Adrenal gland (tissue), 12 donors: ENCODE results near the gene RNF166. TPM values are rescaled to one million over a fixed set of nuclear protein-coding genes. Genes with fewer than 3 reads are reported as not detected.
A peak's percentile ranks its signal among the peaks of the same experiment; 100 is the strongest.

Experiments used
- DNase-seq, 7 donors: peaks; one replicate each; pipeline ENCODE4 v3.0.0-alpha.2; 2019 to 2020
- H3K27ac ChIP-seq, 5 donors: fragments of 200-600 bp; sonication (generic) in 4 of 5; 1 replicate in 3 of 5; 2 replicates in 2 of 5; pipeline versions ENCODE4 v1.5.1 to v1.8.0; 2016 to 2020; ENCODE audit warnings: mild to moderate bottlenecking in 1 of 5
- H3K27me3 ChIP-seq: fragments of 200-600 bp; 2 replicates; pipeline ENCODE4 v1.8.0; 2021
- H3K36me3 ChIP-seq, 2 donors: fragments of 200-600 bp; replicated peaks in 1 of 2; 1 replicate in 1 of 2; 2 replicates in 1 of 2; pipeline versions ENCODE4 v1.5.1 to v1.8.0; 2018 to 2022
- H3K4me1 ChIP-seq, 2 donors: fragments of 200-600 bp; replicated peaks in 1 of 2; 1 replicate in 1 of 2; 2 replicates in 1 of 2; pipeline versions ENCODE4 v1.5.1 to v1.8.0; 2018 to 2021
- H3K4me3 ChIP-seq, 4 donors: fragments of 200-600 bp; sonication (generic) in 3 of 4; one replicate each; pipeline ENCODE4 v1.5.1; 2016 to 2018
- H3K9me3 ChIP-seq, 3 donors: fragments of 200-600 bp; sonication (generic) in 1 of 3; replicated peaks in 1 of 3; 1 replicate in 2 of 3; 2 replicates in 1 of 3; pipeline versions ENCODE4 v1.5.1 to v1.8.0; 2016 to 2021
- POLR2A ChIP-seq, 2 donors: fragments of 450-650 bp; IDR thresholded peaks; one replicate each; pipeline ENCODE4 v1.6.1; 2017; ENCODE audit warnings: antibody characterized with exemption in 2 of 2, mild to moderate bottlenecking in 2 of 2, moderate library complexity in 1 of 2
- WGBS, 4 donors: extraction: QIAGEN DNeasy Blood & Tissue Kit in 2 of 4; methylation state at CpG; one replicate each; pipeline versions ENCODE4 v1.1.5 to v1.1.7; 2013 to 2017; 5-methylcytosine and 5-hydroxymethylcytosine counted together
- intact Hi-C, 2 donors: fragments of 100-400 bp; cut with DNase I; formaldehyde crosslinking; loops; one replicate each; pipeline versions ENCODE4 v1.14.1 to v1.15.0; 2022 to 2023
- polyA plus RNA-seq, 3 donors: library from polyadenylated mRNA; stranded (reverse); fragments of 200-250 nt in 2 of 3; fragments of 350-450 nt in 1 of 3; fragmentation: Illumina TruSeq in 1 of 3; extraction: RNeasy Lipid Tissue Mini Kit (QIAGEN cat#74804) in 1 of 3; gene quantifications; one replicate each; pipeline ENCODE4 v1.2.3, GENCODE V29; 2013 to 2014
- total RNA-seq, 9 donors: library from RNA; depleted of rRNA in 4 of 9; stranded (reverse); fragments of >200 nt in 4 of 9; fragments of 120-200 nt in 1 of 9; fragmentation: NEBNext Ultra II Directional in 1 of 9; extraction: Animal tissue kit (Norgen Biotek cat#: 25700) in 1 of 9; gene quantifications; one replicate each; pipeline versions ENCODE4 v1.1.0 to v1.2.4, GENCODE V29; 2013 to 2023
- TF ChIP-seq, protein P1 (sequence below), 6 experiments: fragments of 450-650 bp in 4 of 6; fragments of 200-600 bp in 2 of 6; sonication (generic) in 1 of 6; IDR thresholded peaks; 1 replicate in 5 of 6; 2 replicates in 1 of 6; pipeline versions ENCODE4 v1.5.1 to v1.8.0; 2016 to 2021; ENCODE audit warnings: antibody characterized with exemption in 6 of 6, mild to moderate bottlenecking in 2 of 6, moderate library complexity in 1 of 6
- donor health status: healthy with polysubstance abuse.
- donor health status: Bipolar disorder and iron deficiency.
- donor health status: DM: yes; HTN: yes; CAD: no.
- donor health status: DM: no; HTN: no; CAD: no.
- donor health status: DM: no; HTN: no; CAD: no.
- donor health status: DM: yes; HTN: yes; CAD: no.

Gene RNF166
- total and polyA plus RNA-seq, 12 donors: 3.0 to 86.3 (median 28.5) TPM

DNA sequence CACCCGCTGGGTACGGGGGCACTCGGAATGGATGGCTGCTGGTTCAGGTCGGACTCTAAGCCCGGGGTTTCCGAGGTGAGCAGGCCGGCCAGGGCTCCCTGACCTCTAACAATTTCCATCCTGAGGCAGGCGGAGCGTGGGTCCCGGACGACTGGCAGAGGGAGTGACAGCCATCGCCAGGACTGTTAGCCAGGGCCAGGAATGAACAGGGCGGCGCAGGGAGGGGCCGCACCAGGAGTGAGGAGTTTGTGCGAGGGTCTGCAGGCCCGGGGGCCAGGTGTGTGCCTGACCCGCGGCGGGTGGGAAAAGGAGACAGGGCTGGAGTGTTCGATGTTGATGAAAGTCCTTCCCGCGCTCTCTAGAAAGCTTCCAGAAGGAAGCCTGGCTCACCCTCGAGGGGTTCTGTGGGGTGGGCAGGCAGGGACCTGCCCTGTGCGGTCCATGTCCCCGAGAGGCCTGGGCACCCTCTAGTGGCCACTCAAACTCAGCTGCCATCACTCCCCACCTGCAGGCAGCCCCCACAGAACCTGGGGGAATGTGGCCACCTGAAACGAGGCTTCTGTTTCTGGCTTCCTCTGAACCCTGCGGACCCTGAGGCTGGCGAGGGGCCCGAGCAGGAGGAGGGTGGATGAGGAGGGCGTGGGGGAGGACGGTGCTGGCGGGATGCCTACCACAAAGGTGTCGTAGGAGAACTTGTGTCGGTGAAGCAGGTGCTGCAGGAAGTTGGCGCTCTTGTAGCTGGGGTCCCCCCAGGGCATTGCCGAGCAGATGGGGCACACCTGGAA, 8.2 kb downstream of the RNF166 start:
- H3K27ac ChIP-seq: peak overlapping the region in 1 of 5 donors; percentile 69
- peaks cover 16 to 22% of the 10 kb centered on the region in 2 donors for H3K4me1 ChIP-seq
- no peak overlapping the region for H3K4me3 ChIP-seq
- no peaks in the 10 kb centered on the region for H3K27me3 ChIP-seq
- no peak for TF ChIP-seq POLR2A (IDR thresholded peaks at IDR 0.05)
- TF ChIP-seq, protein P1, sequence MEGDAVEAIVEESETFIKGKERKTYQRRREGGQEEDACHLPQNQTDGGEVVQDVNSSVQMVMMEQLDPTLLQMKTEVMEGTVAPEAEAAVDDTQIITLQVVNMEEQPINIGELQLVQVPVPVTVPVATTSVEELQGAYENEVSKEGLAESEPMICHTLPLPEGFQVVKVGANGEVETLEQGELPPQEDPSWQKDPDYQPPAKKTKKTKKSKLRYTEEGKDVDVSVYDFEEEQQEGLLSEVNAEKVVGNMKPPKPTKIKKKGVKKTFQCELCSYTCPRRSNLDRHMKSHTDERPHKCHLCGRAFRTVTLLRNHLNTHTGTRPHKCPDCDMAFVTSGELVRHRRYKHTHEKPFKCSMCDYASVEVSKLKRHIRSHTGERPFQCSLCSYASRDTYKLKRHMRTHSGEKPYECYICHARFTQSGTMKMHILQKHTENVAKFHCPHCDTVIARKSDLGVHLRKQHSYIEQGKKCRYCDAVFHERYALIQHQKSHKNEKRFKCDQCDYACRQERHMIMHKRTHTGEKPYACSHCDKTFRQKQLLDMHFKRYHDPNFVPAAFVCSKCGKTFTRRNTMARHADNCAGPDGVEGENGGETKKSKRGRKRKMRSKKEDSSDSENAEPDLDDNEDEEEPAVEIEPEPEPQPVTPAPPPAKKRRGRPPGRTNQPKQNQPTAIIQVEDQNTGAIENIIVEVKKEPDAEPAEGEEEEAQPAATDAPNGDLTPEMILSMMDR (IDR thresholded peaks at IDR 0.05): peak in 3 of 6 experiments; percentile 13 to 26 (median 22)
- intact Hi-C loops: no loop called here
- H3K9me3 ChIP-seq: no peaks in the 10 kb centered on the region
- no peak for DNase-seq
- peaks cover 0 to 40% of the 10 kb centered on the region in 2 donors for H3K36me3 ChIP-seq
- WGBS, 4 donors: 81 to 86% (median 84%) methylated on average over 31 to 37 of the region's 37 CpGs

DNA sequence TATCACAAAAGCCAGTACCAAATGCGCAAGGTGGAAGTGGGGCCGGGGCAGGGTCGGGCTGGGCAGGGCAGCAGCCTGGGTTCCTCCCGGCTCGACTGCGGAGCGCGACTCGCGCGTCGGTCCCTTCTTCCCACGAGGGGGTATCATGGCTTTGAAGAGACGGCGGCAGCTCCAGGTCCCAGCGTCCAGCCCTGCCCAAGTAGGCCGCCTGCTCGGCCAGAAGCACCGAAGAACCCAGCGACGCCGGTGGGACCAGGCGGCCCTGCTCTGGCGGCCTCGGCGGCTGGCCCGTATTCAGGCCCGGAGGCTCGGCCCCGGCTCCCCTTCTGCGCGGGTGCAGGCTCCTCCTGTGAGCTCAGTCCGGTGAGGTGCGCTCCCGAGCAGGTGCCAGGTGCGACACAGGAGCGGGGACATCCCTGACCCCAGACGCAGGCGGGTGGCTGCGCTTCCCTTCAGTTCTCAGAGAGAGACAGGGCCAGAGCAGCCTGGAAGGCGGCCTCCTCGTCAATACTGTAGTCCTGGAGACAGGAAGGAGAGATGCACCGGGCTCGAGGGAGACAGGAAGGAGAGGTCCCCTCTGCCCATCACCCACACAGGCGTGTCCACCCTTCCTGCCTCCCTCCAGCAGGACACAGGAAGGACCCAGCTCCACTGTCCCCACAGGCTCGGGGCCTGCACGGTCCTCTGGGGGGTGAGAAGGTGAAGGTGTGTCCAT, 8.9 kb downstream of the RNF166 start:
- Histone ChIP-seq H3K27me3 (peaks cover 4% of the 10 kb centered on the region), H3K4me1 (peaks cover 16 to 20% of the 10 kb centered on the region in 2 donors), H3K4me3 (no peak overlapping the region), H3K9me3 (no peaks in the 10 kb centered on the region), H3K27ac (peak overlapping the region in 1 of 5 donors; percentile 69), H3K36me3 (peaks cover 0 to 40% of the 10 kb centered on the region in 2 donors)
- peak in 2 of 7 donors; percentile 59 to 64 for DNase-seq
- WGBS, 4 donors: 84 to 92% (median 87%) methylated on average over 20 to 47 of the region's 47 CpGs
- intact Hi-C loops: no loop called here
- TF ChIP-seq, protein P1 (IDR thresholded peaks at IDR 0.05): no peak
- no peak for TF ChIP-seq POLR2A (IDR thresholded peaks at IDR 0.05)

DNA sequence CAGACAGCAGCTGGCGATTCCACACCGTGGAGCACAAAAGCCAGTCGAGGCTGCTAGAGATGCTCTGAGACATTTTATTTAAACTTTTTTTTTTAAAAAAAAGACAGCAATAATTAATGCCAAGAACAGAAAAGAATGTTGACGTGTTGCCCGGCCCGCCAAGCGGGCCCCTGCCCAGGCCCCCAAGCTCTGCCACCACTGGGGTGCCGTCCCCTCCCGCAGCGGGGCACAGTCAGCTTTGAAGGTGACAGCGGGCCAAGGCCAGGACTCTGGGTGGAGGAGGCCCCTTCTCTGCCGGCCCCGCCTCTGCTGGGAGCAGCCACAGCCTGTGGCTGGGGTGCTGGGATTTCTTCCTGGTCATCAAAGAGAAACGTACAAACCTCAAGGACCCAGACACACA, 9.8 kb downstream of the RNF166 start:
- 49 to 64% (median 59%) methylated on average over 12 to 14 of the region's 14 CpGs for WGBS, 4 donors
- Histone ChIP-seq H3K9me3 (no peaks in the 10 kb centered on the region), H3K27me3 (peaks cover 6% of the 10 kb centered on the region), H3K4me3 (no peak overlapping the region), H3K4me1 (peaks cover 15% of the 10 kb centered on the region in 2 donors), H3K36me3 (peaks cover 0 to 40% of the 10 kb centered on the region in 2 donors), H3K27ac (no peak overlapping the region)
- no peak for DNase-seq
- intact Hi-C loops: no loop called here
- TF ChIP-seq, protein P1 (IDR thresholded peaks at IDR 0.05): no peak
- TF ChIP-seq POLR2A (IDR thresholded peaks at IDR 0.05): no peak

DNA sequence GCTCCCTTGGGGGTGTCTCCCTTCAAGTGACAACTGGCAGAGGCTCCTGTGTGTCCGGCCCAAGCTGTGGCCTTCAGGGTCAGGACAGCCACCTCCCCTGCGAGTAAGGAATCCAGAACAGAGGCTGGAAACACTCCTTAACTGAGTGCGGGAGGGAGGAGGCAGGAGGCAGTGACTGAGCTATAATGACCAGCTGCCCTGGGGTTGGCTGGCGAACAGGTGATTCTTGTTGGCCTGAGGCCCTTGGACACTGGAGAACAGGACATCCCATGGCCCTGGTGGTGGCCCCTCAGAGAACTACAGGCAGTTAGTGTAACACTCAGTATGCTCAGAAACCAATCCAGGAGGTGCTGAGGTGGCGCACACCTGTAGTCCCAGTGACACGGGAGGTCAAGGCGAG, 10.5 kb downstream of the RNF166 start:
- Histone ChIP-seq H3K4me1 (peaks cover 8% of the 10 kb centered on the region in 2 donors), H3K27me3 (peaks cover 6% of the 10 kb centered on the region), H3K27ac (no peak overlapping the region), H3K36me3 (peaks cover 0 to 40% of the 10 kb centered on the region in 2 donors), H3K9me3 (no peaks in the 10 kb centered on the region), H3K4me3 (no peak overlapping the region)
- TF ChIP-seq, protein P1 (IDR thresholded peaks at IDR 0.05): no peak
- TF ChIP-seq POLR2A (IDR thresholded peaks at IDR 0.05): no peak
- no peak for DNase-seq
- WGBS, 4 donors: 56 to 83% (median 76%) methylated on average over 4 to 7 of the region's 7 CpGs
- intact Hi-C loops: no loop called here
